OCI-LY3 (cell line): ENCODE measurements around the gene DST.
A peak's percentile ranks its signal among the peaks of the same experiment; 100 is the strongest.

ENCODE experiments used
- H2AFZ ChIP-seq: fragments of 200-600, 300-600 bp; shearing (Covaris generic); 2 replicates; pipeline ENCODE4 v1.6.0; 2014; ENCODE audit warnings: antibody characterized with exemption, low read depth, low read length
- H3K27ac ChIP-seq: fragments of 200-600, 300-600 bp; sonication (generic); 2 replicates; pipeline ENCODE4 v1.5.1; 2014; ENCODE audit warnings: mild to moderate bottlenecking, low read length, moderate library complexity, mixed read lengths
- H3K27me3 ChIP-seq: fragments of 200-600, 300-600 bp; sonication (generic); 2 replicates; pipeline ENCODE4 v1.6.1; 2014; ENCODE audit warnings: low read depth, low read length, mixed read lengths
- H3K36me3 ChIP-seq: fragments of 200-600, 300-600 bp; sonication (generic); replicated peaks from 2 replicates; pipeline ENCODE3; 2014; ENCODE audit warnings: low read depth, low read length, mixed read lengths
- H3K4me1 ChIP-seq: fragments of 300-600, 200-600 bp; sonication (generic); 2 replicates; pipeline ENCODE4 v1.6.1; 2014; ENCODE audit warnings: low read length, mixed read lengths
- H3K4me2 ChIP-seq: fragments of 200-600, 300-600 bp; sonication (generic); 2 replicates; pipeline ENCODE4 v1.6.1; 2014; ENCODE audit warnings: low read length, mixed read lengths
- H3K4me3 ChIP-seq: fragments of 300-600, 200-600 bp; sonication (generic); 2 replicates; pipeline ENCODE4 v1.5.1; 2014; ENCODE audit warnings: antibody characterized with exemption, mild to moderate bottlenecking, low read length, moderate library complexity
- H3K79me2 ChIP-seq: fragments of 300-600, 200-600 bp; shearing (Covaris generic); 2 replicates; pipeline ENCODE4 v1.6.1; 2014; ENCODE audit warnings: mild to moderate bottlenecking, low read length, mixed read lengths
- H3K9ac ChIP-seq: fragments of 300-600, 200-600 bp; shearing (Covaris generic); 2 replicates; pipeline ENCODE4 v1.6.0; 2014; ENCODE audit warnings: mild to moderate bottlenecking, low read length, moderate library complexity
- H3K9me3 ChIP-seq: fragments of 200-600, 300-600 bp; shearing (Covaris generic); 2 replicates; pipeline ENCODE4 v1.6.1; 2014; ENCODE audit warnings: low read length, mixed read lengths; ENCODE audit not compliant: insufficient read depth
- H4K20me1 ChIP-seq: fragments of 200-600, 300-600 bp; sonication (generic); 2 replicates; pipeline ENCODE4 v1.6.1; 2016; ENCODE audit warnings: low read length, mixed read lengths; ENCODE audit not compliant: insufficient read depth
- EZH2phosphoT487 ChIP-seq: fragments of 200-600 bp; shearing (Covaris generic); IDR thresholded peaks from 2 replicates; pipeline ENCODE4 v1.6.1; 2018; ENCODE audit warnings: antibody characterized with exemption, mixed run types, low read depth
- TF ChIP-seq, protein P1 (sequence below): fragments of 200-600, 300-600 bp; sonication (generic); IDR thresholded peaks from 2 replicates; pipeline ENCODE4 v1.5.1; 2014; ENCODE audit warnings: antibody characterized with exemption, low read length, low read depth

DST gene

DNA sequence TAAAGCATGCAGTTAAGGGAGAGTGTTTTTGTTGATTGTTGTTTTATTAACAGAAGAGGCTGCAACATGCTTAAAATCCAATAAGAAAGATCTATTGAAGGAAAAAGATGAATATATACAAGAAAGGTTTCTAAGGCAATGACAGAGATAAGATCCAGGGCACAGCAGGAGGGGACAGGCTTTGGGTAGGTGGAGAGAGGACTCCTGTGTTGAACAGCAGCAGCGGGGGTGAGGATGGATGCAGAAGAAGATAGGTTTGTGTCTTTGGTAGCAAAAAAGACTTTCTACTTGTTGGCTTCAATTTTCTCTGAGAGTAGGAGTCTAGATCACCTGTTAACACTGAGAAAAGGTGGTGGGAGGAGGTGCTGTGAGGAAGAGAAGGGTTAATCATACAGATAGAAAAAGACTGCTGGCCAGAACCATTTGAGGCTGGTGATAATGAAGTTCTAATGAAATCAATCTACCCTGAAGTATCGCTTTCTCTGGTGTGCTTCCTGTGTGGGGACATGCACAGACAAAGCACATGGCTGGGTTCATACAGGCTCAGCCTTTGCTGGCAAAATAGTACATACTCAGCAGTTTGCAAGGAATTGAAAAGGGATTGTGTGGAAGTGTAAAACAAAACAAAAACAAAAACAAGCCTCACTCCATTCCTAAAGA lies 17.2 kb upstream of the DST start:
- Histone ChIP-seq H3K36me3 (no peaks in the 10 kb centered on the region), H3K79me2 (no peaks in the 10 kb centered on the region), H3K27ac (no peak overlapping the region), H3K4me3 (no peak overlapping the region), H3K9ac (no peak overlapping the region), H4K20me1 (no peaks in the 10 kb centered on the region), H2AFZ (peak overlapping the region; percentile 15; the same call in 1 of the 2 replicates), H3K4me1 (peaks cover 4% of the 10 kb centered on the region), H3K9me3 (no peaks in the 10 kb centered on the region), H3K27me3 (no peaks in the 10 kb centered on the region), H3K4me2 (no peak overlapping the region)
- TF ChIP-seq, protein P1, sequence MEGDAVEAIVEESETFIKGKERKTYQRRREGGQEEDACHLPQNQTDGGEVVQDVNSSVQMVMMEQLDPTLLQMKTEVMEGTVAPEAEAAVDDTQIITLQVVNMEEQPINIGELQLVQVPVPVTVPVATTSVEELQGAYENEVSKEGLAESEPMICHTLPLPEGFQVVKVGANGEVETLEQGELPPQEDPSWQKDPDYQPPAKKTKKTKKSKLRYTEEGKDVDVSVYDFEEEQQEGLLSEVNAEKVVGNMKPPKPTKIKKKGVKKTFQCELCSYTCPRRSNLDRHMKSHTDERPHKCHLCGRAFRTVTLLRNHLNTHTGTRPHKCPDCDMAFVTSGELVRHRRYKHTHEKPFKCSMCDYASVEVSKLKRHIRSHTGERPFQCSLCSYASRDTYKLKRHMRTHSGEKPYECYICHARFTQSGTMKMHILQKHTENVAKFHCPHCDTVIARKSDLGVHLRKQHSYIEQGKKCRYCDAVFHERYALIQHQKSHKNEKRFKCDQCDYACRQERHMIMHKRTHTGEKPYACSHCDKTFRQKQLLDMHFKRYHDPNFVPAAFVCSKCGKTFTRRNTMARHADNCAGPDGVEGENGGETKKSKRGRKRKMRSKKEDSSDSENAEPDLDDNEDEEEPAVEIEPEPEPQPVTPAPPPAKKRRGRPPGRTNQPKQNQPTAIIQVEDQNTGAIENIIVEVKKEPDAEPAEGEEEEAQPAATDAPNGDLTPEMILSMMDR: no peak
- no peak for TF ChIP-seq EZH2phosphoT487

DNA sequence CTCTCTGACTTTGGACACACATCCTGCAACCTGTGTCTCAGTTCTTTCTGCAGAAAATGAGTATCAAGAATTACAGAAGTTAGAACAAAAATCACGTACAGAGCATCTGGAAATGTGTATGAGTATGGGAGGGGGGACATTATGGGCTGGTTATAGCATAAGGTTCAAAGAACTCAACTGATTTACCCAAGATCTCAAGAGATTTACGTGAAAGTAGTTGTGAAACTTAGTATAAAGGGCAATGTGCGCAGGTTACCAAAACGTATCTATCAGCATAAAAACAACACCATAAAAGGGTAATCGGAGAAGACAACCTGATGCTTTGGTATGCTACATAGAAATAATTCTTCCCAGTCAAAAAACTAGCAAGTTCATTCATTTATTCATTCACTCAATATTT lies 15.6 kb upstream of the DST start:
- no peaks in the 10 kb centered on the region for H3K79me2 ChIP-seq

DNA sequence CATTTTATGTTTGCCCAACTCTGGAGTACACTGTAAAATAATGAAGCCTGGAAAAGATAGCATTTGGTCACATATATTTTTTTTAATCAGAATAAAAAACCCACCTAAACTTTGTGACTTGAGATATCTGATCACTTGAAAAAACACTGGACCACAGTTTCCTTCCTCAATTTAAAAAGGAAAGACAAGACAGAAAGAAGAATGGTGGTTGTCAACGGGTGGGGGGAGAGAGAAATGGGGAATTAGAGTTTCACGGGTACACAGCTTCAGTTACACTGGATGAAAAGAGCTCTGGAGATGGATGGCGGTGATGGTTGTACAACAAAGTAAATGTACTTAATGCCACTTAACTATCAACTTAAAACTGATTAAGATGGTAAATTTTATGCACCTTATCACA lies 14.7 kb upstream of the DST start:
- H3K4me3 ChIP-seq: no peak overlapping the region
- no peaks in the 10 kb centered on the region for H3K79me2 ChIP-seq
- H2AFZ ChIP-seq: no peak overlapping the region
- H3K4me1 ChIP-seq: peaks cover 4% of the 10 kb centered on the region
- H3K27me3 ChIP-seq: no peaks in the 10 kb centered on the region
- no peak overlapping the region for H3K9ac ChIP-seq
- TF ChIP-seq EZH2phosphoT487: no peak
- TF ChIP-seq, protein P1: no peak
- no peak overlapping the region for H3K27ac ChIP-seq
- H3K36me3 ChIP-seq: no peaks in the 10 kb centered on the region
- H3K4me2 ChIP-seq: no peak overlapping the region
- H3K9me3 ChIP-seq: no peaks in the 10 kb centered on the region
- no peaks in the 10 kb centered on the region for H4K20me1 ChIP-seq

More for the DNA sequence above, 15.6 kb upstream of the DST start:
- H3K4me2 ChIP-seq: no peak overlapping the region
- no peaks in the 10 kb centered on the region for H3K9me3 ChIP-seq
- H4K20me1 ChIP-seq: no peaks in the 10 kb centered on the region
- H3K4me1 ChIP-seq: peaks cover 4% of the 10 kb centered on the region
- peak overlapping the region; percentile 16; the same call in 1 of the 2 replicates for H2AFZ ChIP-seq
- TF ChIP-seq EZH2phosphoT487: no peak
- TF ChIP-seq, protein P1: no peak
- H3K36me3 ChIP-seq: no peaks in the 10 kb centered on the region
- H3K27me3 ChIP-seq: no peaks in the 10 kb centered on the region
- H3K9ac ChIP-seq: no peak overlapping the region
- no peak overlapping the region for H3K27ac ChIP-seq
- no peak overlapping the region for H3K4me3 ChIP-seq

DNA sequence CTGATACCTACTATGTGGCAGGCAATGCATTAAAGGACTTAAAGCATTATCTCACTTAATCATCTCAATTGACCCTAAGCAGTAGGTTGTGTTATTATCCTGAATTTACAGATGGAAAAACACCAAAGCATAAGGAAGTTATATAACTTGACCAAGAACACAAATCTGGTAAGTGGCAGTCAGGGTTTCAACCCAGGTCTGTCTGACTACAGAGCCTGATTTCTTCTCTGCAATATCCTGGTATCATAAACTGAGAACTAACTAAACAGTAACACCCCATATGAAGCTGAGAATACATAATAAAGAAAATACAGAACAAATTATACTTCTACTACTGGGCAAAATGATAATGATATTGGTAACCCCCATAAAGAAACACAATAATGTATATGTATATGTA lies 13.8 kb upstream of the DST start:
- Histone ChIP-seq H3K4me2 (no peak overlapping the region), H3K4me1 (peaks cover 4% of the 10 kb centered on the region), H3K27me3 (no peaks in the 10 kb centered on the region; the same call in 1 of the 2 replicates), H3K36me3 (no peaks in the 10 kb centered on the region), H2AFZ (no peak overlapping the region), H3K9me3 (no peaks in the 10 kb centered on the region), H3K27ac (no peak overlapping the region), H3K4me3 (no peak overlapping the region), H3K79me2 (no peaks in the 10 kb centered on the region), H3K9ac (no peak overlapping the region), H4K20me1 (no peaks in the 10 kb centered on the region)
- no peak for TF ChIP-seq EZH2phosphoT487
- TF ChIP-seq, protein P1: no peak
